ENCODE data around the gene ASB1. TPM values are rescaled to one million over a fixed set of nuclear protein-coding genes. Genes with fewer than 3 reads are reported as not detected.
A peak's percentile ranks its signal among the peaks of the same experiment; 100 is the strongest.

The ASB1 gene, protein sequence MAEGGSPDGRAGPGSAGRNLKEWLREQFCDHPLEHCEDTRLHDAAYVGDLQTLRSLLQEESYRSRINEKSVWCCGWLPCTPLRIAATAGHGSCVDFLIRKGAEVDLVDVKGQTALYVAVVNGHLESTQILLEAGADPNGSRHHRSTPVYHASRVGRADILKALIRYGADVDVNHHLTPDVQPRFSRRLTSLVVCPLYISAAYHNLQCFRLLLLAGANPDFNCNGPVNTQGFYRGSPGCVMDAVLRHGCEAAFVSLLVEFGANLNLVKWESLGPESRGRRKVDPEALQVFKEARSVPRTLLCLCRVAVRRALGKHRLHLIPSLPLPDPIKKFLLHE
- 36.6 TPM for polyA plus RNA-seq (2012; ENCODE audit: insufficient read length, low read depth)

DNA sequence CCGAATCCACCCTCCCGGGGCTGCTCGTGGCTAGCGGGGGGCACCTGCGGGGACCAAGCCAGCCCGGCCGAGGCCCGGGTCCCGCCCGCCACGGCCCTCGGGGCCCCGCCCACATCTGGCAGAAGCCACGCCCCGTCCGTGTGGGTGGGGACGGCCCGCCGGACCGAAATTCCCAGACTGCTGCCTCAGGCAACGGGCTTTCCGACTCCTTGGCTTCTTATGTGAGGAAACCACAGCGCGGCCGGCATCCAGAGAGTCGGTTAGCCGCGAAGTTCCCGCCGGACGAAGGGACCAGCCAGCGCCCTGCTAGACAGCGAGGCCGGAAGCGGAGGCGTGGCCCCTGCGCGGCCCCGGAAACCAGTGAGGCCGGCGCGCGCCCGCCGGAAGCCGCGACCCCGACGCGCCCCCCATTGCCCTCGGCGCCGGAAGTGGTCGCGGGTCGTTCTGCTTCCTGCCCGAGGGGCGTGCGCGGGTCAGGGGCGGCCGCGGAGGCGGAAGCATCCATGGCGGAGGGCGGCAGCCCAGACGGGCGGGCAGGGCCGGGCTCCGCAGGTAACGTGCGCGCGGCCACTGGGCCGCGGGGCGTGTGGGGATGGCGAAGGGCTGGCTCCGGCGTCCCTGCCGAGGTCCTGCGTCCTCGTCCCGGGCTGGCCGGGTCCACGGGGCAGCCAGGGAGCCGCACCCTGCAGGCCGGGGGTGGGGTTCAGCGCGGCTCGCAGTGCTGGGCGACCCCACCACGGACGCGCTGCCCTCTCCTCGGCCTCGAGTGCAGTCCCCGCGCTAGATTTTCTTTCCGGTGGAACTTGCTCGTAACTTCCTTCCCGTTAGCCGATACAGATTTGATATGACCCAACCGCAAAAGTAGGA, at the start of gene ASB1:
ASB1 (plus strand) TSS at position 360 of the 867 bp plus-strand sequence; CDS start at position 504, 144 bp downstream.
- peak; percentile 50; the same call in 1 of the 2 replicates for TF ChIP-seq TAF1 (IDR thresholded peaks at IDR 0.05; ENCODE audit: borderline replicate concordance, insufficient read depth, low read length)
- TF ChIP-seq SIN3A (IDR thresholded peaks at IDR 0.05; ENCODE audit: borderline replicate concordance, insufficient read depth, low read length) = peak; percentile 16; the same call in 1 of the 2 replicates
- TF ChIP-seq, protein P1, sequence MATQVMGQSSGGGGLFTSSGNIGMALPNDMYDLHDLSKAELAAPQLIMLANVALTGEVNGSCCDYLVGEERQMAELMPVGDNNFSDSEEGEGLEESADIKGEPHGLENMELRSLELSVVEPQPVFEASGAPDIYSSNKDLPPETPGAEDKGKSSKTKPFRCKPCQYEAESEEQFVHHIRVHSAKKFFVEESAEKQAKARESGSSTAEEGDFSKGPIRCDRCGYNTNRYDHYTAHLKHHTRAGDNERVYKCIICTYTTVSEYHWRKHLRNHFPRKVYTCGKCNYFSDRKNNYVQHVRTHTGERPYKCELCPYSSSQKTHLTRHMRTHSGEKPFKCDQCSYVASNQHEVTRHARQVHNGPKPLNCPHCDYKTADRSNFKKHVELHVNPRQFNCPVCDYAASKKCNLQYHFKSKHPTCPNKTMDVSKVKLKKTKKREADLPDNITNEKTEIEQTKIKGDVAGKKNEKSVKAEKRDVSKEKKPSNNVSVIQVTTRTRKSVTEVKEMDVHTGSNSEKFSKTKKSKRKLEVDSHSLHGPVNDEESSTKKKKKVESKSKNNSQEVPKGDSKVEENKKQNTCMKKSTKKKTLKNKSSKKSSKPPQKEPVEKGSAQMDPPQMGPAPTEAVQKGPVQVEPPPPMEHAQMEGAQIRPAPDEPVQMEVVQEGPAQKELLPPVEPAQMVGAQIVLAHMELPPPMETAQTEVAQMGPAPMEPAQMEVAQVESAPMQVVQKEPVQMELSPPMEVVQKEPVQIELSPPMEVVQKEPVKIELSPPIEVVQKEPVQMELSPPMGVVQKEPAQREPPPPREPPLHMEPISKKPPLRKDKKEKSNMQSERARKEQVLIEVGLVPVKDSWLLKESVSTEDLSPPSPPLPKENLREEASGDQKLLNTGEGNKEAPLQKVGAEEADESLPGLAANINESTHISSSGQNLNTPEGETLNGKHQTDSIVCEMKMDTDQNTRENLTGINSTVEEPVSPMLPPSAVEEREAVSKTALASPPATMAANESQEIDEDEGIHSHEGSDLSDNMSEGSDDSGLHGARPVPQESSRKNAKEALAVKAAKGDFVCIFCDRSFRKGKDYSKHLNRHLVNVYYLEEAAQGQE (IDR thresholded peaks at IDR 0.05; ENCODE audit: insufficient read depth in 1 of 2, low read depth in 2 of 2, low read length in 2 of 2) = 0 out of 4 replicates have a peak, but pooled peaks of 1 of the 2 experiments have one; percentile 44
- TF ChIP-seq FOXP2 (optimal IDR thresholded peaks at IDR 0.05; ENCODE audit: borderline replicate concordance, extremely low read depth, extremely low read length, insufficient read depth) = peak; percentile 90
- TF ChIP-seq POLR2AphosphoS5 (IDR thresholded peaks at IDR 0.05; ENCODE audit: low read depth, low read length) = peak; percentile 80

DNA sequence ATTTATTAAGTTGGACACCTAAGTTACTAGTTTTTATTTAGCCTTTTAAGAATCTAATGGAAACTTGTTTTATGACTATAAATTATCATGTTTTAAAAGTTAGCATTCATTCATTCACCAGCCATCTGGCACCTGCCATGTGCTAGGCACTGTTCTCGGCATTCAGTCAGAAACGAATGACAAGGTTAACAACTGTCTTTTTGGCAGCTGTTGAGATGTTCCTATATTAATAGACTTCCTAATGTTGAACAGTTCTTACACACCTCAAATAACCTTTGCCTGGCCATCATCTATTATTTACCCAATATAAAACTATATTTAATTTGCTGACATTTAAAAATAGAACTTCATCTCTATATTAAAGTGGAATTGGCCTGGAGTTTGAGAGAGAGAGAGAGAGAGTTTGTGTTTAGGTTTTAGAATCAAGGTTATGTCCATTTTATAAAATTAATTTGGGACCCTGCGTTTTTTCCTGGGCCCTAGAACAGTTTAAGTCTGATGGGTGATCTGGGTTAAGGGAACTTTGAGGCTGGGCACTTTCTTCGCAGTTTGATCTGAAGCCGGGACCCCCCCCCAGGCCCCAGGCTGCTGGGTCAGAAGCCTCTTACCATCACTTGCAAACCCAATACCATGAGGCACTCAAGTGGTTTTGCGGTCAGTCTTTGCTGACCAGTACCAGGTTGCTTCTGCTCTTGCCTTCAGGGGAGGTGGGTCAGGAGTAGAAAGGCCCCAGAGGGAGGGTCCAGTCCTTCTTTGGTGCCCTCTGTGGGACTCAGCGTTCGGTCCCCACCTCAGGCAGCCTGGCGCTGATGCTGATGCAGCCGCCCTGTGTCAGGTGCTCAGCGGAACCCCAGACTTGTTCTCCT, 48.3 kb upstream of the ASB1 start:
- TF ChIP-seq, protein P1 (IDR thresholded peaks at IDR 0.05; ENCODE audit: insufficient read depth in 1 of 2, low read depth in 2 of 2, low read length in 2 of 2) = no peak
- TF ChIP-seq POLR2AphosphoS5 (IDR thresholded peaks at IDR 0.05; ENCODE audit: low read depth, low read length) = no peak
- TF ChIP-seq FOXP2 (optimal IDR thresholded peaks at IDR 0.05; ENCODE audit: borderline replicate concordance, extremely low read depth, extremely low read length, insufficient read depth) = no peak
- TF ChIP-seq SIN3A (IDR thresholded peaks at IDR 0.05; ENCODE audit: borderline replicate concordance, insufficient read depth, low read length) = no peak
- TF ChIP-seq TAF1 (IDR thresholded peaks at IDR 0.05; ENCODE audit: borderline replicate concordance, insufficient read depth, low read length) = no peak

DNA sequence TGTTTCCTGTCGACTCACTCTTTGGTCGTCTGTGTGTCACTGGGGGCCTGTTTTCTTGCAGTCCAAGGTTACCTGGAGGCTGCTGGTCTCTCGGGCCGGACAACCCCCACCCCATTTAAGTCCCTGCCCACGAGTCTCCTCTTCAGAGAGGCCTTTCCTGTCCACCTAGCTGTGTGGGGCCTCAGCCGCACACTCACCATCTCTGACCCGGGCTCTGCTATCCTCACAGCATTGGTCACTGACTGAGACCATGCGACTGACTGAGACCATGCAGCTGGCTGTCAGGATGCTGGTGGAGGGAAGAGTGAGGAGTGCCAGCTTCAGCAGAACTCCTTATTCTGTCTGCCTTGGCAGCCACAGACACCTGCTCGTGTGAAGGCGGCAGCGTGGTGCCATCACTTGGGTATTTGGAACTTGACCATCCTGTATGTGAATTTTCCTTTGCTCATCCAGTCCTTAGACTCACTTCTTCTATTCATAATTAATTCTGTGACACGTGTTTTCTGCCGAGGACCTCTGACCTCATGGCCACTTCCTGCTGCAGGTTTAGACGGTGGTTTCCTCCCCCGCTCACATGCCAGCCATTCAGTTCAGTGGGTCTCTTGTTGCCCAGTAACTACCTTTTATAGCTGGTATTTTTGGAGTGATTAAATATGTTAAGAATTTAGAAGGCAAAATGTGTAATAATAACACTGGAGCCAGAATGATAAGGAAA, 47.5 kb upstream of the ASB1 start:
- TF ChIP-seq SIN3A (IDR thresholded peaks at IDR 0.05; ENCODE audit: borderline replicate concordance, insufficient read depth, low read length) (no peak), FOXP2 (optimal IDR thresholded peaks at IDR 0.05; ENCODE audit: borderline replicate concordance, extremely low read depth, extremely low read length, insufficient read depth) (no peak), TAF1 (IDR thresholded peaks at IDR 0.05; ENCODE audit: borderline replicate concordance, insufficient read depth, low read length) (no peak), POLR2AphosphoS5 (IDR thresholded peaks at IDR 0.05; ENCODE audit: low read depth, low read length) (no peak)
- TF ChIP-seq, protein P1 (IDR thresholded peaks at IDR 0.05; ENCODE audit: insufficient read depth in 1 of 2, low read depth in 2 of 2, low read length in 2 of 2) = no peak

DNA sequence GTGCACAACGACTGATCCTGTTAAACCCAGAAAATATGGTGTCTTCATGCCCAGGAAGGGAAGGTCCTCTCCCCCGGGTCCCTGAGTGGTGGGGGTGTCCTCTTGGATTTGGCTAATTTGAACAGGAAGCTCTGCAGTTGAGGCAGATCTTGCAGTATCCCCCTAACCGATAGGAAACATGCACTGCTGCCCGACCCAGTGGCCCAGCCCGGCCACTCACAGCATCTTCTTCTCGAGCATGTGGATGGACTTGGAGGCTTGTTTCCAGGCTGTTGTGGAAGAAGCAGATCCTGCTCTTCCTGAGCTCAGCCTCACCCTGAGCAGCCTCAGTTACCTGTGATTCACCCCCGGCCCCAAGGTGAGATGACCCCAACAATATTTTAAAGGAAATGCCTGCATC, 46.4 kb upstream of the ASB1 start:
- no peak for TF ChIP-seq FOXP2 (optimal IDR thresholded peaks at IDR 0.05; ENCODE audit: borderline replicate concordance, extremely low read depth, extremely low read length, insufficient read depth)
- TF ChIP-seq, protein P1 (IDR thresholded peaks at IDR 0.05; ENCODE audit: insufficient read depth in 1 of 2, low read depth in 2 of 2, low read length in 2 of 2) = no peak
- TF ChIP-seq TAF1 (IDR thresholded peaks at IDR 0.05; ENCODE audit: borderline replicate concordance, insufficient read depth, low read length) = no peak
- no peak for TF ChIP-seq POLR2AphosphoS5 (IDR thresholded peaks at IDR 0.05; ENCODE audit: low read depth, low read length)
- no peak for TF ChIP-seq SIN3A (IDR thresholded peaks at IDR 0.05; ENCODE audit: borderline replicate concordance, insufficient read depth, low read length)
